Measurements from ENCODE around the gene SLC17A4. TPM values are rescaled to one million over a fixed set of nuclear protein-coding genes. Genes with fewer than 3 reads are reported as not detected.

Gene SLC17A4
- polyA plus RNA-seq, 1 donor from 2014 or later = not detected

DNA sequence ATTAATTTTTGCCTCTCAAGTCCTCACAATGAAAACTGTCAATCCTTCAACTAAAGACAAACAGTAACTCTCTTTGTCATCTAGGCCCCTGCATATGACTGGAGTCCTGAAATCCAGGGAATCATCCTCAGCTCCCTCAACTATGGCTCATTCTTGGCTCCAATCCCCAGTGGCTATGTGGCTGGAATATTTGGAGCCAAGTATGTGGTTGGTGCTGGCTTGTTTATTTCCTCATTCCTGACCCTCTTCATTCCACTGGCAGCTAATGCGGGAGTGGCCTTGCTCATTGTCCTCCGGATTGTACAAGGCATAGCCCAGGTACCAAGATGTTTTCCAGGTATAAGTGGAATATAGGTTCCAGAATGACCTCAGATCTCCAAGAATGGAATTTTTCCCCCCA lies 15.4 kb downstream of the SLC17A4 start:
- Mint-ChIP-seq H3K9me3 (peaks cover 0 to 2% (median 0%) of the 10 kb centered on the region in 3 donors), H3K4me3 (no peak overlapping the region), H3K4me1 (no peaks in the 10 kb centered on the region), H3K27ac (no peak overlapping the region), H3K27me3 (peaks cover 4% of the 10 kb centered on the region), H3K36me3 (no peaks in the 10 kb centered on the region)

DNA sequence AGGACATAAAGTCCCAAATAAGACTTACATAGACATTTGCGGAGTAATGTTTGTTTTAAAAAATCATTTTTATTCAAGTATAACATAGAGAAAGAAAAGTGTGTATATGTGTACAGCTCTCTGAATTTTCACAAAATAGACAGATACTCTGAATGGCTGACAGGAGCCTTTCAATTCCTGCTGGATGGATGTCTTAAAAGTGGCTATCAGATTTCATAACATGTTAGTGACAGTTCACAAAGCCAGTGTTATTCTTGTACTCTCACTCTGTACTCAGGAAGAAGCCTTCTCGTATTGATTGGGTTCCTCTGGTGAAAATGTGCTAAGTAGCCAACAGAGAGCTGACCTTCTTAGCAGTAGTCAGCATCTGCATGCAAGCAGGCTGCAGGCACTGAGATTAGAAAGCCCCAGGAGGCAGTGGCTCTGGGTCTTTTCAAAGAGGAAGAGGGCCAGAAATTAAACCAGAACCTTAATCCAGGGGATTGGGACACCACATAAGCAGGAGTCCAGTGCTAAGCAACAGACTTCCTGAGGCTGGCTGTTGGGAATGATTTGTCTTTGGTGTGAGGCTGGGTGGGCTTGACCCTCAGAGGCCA lies 19.7 kb downstream of the SLC17A4 start:
- no peak overlapping the region for H3K27ac Mint-ChIP-seq
- H3K4me3 Mint-ChIP-seq = no peak overlapping the region
- no peaks in the 10 kb centered on the region for H3K9me3 Mint-ChIP-seq
- H3K27me3 Mint-ChIP-seq = peaks cover 10% of the 10 kb centered on the region
- no peaks in the 10 kb centered on the region for H3K36me3 Mint-ChIP-seq
- no peaks in the 10 kb centered on the region for H3K4me1 Mint-ChIP-seq

DNA sequence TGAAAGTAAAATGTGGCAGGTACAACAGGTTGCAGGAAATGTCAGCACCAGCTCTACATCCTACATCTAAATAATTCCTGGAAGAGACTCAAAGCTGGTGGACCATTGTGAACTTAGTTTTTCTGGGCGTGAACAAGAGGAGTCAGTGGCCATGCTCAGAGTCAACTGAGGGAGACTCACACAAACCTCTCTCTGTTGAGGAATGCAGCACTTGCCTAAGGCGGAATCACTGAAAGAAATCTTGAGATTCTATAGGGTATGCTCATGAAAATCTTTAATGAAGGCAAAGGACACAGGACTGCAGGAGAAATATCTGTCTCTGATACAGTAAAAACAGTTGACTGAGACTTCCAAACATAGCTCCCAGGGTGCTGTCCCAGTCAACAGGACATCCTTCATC lies 22.5 kb downstream of the SLC17A4 start:
- Mint-ChIP-seq H3K27me3 (peaks cover 8% of the 10 kb centered on the region), H3K36me3 (no peaks in the 10 kb centered on the region), H3K4me3 (no peak overlapping the region), H3K27ac (no peak overlapping the region), H3K4me1 (no peaks in the 10 kb centered on the region), H3K9me3 (no peaks in the 10 kb centered on the region)

DNA sequence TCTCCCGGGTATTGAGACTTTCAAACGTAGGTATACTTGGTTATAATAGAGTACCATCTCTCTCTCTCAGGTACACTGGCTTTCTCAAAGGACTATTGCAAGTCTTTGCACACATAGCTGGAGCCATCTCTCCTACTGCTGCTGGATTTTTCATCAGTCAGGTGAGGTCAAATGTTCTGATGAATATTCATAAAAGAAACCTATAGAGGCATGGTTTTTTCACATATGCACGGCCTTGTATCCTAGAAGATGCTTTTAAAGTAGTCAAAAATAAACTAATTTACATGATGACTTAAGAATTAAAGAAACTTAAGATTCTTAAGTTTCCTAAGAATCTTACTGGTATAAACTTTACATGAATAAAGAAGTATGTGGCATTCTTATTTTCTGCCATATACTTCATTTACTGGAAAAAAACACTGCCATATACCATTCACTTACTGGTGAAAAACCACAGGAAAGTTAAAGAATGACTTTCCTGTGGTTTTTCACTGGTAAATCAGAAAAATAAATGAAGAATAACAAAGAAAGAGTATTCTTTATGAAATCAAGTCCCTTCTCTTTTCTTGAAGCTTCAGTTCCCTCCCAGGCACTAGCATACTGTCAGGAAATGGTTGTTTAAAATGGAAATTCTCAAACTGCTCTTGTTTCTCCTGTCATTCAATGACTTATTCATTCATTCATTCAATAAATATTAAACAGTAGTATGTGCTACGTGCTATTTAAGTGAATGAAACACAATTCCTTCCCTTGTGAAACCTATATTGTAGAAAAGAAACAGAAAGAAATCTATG lies 23.5 kb downstream of the SLC17A4 start:
- Mint-ChIP-seq H3K4me3 (no peak overlapping the region), H3K9me3 (no peaks in the 10 kb centered on the region), H3K36me3 (no peaks in the 10 kb centered on the region), H3K27me3 (peaks cover 8% of the 10 kb centered on the region), H3K27ac (no peak overlapping the region), H3K4me1 (no peaks in the 10 kb centered on the region)

DNA sequence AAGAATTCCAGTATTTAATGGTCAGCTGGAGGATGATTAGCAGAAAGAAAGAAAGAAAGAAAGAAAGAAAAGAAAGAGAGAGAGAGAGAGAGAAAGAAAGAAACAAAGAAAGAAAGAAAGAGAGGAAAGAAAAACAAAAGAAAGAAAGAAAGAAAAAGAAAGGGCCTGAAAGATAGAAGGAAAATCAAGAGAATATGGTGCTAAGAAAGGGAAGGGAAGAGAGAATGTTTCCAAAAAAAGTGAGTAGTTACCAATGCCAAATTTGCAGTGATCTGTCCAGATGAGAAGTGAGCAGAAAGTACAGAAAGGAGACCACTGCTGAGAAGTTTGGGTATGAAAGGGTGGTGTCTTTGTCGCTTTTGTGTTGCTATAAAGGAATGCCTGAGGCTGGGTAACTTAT lies 26.6 kb downstream of the SLC17A4 start:
- Mint-ChIP-seq H3K27me3 (peaks cover 4% of the 10 kb centered on the region), H3K4me1 (no peaks in the 10 kb centered on the region), H3K36me3 (no peaks in the 10 kb centered on the region), H3K4me3 (no peak overlapping the region), H3K27ac (no peak overlapping the region), H3K9me3 (no peaks in the 10 kb centered on the region)

DNA sequence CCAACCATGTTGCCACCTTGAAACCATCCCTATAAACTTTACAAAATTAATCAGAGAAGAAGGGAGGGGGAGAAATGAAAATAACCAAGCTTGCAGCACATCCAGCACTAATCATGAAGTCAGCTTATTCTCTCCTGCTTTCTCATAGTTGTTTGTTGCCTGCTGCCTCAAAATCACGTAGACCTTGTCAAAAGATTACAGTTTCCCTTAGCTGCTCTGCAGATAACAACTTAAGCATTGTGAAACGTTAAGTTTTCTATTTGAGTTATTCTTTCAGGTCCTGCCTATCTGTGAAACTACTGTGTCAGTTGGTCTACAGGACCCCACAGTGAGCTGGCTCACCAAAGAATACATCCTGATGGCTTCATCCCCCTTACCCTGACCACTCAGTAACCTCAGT lies 32.9 kb downstream of the SLC17A4 start:
- H3K9me3 Mint-ChIP-seq = no peaks in the 10 kb centered on the region
- H3K27ac Mint-ChIP-seq = no peak overlapping the region
- peaks cover 2% of the 10 kb centered on the region for H3K36me3 Mint-ChIP-seq
- H3K27me3 Mint-ChIP-seq = no peaks in the 10 kb centered on the region
- H3K4me1 Mint-ChIP-seq = peaks cover 0 to 3% (median under 1%) of the 10 kb centered on the region in 3 donors
- no peak overlapping the region for H3K4me3 Mint-ChIP-seq

DNA sequence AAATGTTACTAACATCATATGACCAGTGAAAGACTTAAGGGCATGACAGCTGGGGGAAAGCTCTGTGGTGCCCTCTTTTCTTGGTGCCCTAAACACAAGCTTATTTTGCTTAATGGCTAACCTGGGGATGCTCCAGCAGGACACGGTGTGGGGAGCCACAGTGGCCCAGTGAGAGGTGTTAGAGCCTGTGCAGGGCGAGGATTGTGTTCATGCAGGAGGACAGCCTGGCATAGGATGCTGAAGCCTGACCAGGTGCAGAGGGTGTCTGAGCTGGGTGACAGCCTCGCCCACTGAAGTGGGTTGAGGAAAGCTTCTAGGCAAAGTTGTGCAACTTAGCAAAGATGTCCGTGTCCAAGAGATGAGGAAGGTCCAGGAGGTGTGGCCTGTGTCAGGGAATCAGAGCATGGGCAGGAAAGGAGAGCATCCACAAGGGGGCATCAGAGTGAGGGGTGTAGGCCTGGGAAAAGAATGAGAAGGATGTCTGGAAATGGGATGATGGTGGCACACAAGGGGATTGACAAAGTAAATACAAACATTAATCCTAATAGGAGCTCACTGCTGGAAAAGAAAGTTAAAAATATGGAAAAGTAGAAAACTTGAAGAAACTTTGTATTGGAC lies 33.9 kb downstream of the SLC17A4 start:
- H3K4me1 Mint-ChIP-seq = peaks cover 0 to 3% (median 3%) of the 10 kb centered on the region in 3 donors
- H3K4me3 Mint-ChIP-seq = peak overlapping the region in 1 of 4 donors; percentile 14
- peaks cover 5% of the 10 kb centered on the region for H3K36me3 Mint-ChIP-seq
- H3K27me3 Mint-ChIP-seq = no peaks in the 10 kb centered on the region
- H3K27ac Mint-ChIP-seq = no peak overlapping the region
- no peaks in the 10 kb centered on the region for H3K9me3 Mint-ChIP-seq

DNA sequence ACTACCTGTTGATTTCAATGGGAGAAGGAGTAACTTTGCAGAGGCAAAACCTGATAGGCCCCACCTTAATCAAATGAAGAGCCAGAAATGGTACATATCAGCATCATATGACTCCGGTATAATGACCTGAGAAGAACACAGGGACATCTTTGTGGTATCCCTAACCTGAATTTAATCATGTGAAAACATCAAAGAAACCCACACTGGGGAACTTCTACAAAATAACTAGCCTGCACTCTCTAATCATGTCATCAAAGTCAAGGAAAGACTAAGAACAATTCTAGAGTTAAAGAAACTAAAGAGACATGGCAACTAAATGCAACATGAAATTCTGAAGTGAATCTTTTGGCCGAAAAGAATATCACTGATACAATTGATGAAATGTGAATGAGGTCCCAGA lies 34.9 kb downstream of the SLC17A4 start:
- no peaks in the 10 kb centered on the region for H3K27me3 Mint-ChIP-seq
- peaks cover 0 to 3% (median 3%) of the 10 kb centered on the region in 3 donors for H3K4me1 Mint-ChIP-seq
- H3K27ac Mint-ChIP-seq = no peak overlapping the region
- no peak overlapping the region for H3K4me3 Mint-ChIP-seq
- H3K36me3 Mint-ChIP-seq = peaks cover 5% of the 10 kb centered on the region
- no peaks in the 10 kb centered on the region for H3K9me3 Mint-ChIP-seq

DNA sequence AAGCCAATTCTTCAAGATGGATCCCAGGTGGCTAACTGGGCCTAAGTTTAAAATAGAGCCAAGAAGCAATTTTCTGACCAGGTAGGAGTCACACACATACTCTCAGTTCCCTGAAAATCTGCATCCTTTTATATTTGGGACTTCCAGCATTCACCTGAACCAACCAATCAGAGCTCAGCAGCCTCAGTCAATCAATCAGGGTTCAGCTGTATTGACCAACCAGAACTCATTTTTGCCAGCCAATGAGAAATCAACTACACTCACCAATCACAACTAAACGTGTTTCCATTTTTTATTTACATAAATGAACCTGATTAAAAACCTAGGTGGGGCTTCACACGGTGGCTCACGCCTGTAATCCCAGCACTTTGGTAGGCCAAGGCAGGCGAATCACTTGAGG lies 37.5 kb downstream of the SLC17A4 start:
- Mint-ChIP-seq H3K27ac (no peak overlapping the region), H3K4me1 (peaks cover 0 to 3% (median 3%) of the 10 kb centered on the region in 3 donors), H3K9me3 (no peaks in the 10 kb centered on the region), H3K36me3 (peaks cover 5% of the 10 kb centered on the region), H3K27me3 (no peaks in the 10 kb centered on the region), H3K4me3 (no peak overlapping the region)

DNA sequence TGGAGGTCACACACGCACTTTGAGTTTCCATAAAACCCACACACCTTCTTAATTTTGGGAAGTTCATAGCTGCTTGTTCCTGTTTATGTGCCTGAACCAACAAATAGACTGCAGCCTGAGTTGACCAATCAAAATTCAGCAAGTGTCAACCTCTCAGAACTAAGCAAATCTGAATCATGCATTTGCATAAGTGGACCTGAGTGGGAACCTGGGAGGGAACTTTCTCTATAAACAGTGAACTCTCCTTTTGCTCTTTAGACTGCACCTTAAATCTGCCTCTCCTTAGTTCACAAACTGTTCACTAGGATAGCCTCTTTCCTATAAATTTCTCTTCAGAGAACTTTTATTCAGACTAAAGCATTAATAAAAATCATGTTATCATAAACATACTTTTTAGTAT lies 39.4 kb downstream of the SLC17A4 start:
- no peak overlapping the region for H3K27ac Mint-ChIP-seq
- H3K4me1 Mint-ChIP-seq = peaks cover 0 to 3% (median 0%) of the 10 kb centered on the region in 3 donors
- H3K27me3 Mint-ChIP-seq = peaks cover 5% of the 10 kb centered on the region
- peaks cover 5% of the 10 kb centered on the region for H3K36me3 Mint-ChIP-seq
- no peak overlapping the region for H3K4me3 Mint-ChIP-seq
- no peaks in the 10 kb centered on the region for H3K9me3 Mint-ChIP-seq

DNA sequence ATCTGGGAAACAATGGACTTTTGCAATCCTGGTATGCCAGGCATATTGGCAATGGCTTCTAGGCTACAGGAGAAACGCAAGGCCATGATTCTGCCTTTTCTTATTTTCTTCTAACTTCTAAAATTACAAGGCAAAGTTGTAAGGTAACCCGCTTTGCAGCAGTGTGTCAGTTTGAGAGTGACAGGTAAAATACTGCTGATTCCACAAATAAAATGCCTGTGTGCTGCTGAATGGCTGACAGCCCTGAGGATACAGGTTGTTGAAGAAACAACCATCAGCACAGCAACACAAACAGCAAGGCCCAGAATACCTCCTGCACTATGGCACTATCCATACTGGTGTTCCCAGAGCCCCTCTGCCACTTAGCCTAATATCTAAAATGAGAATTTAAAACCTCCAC lies 40.2 kb downstream of the SLC17A4 start:
- Mint-ChIP-seq H3K36me3 (peaks cover 5% of the 10 kb centered on the region), H3K27ac (no peak overlapping the region), H3K9me3 (no peaks in the 10 kb centered on the region), H3K4me1 (peaks cover 0 to 3% (median 0%) of the 10 kb centered on the region in 3 donors), H3K4me3 (no peak overlapping the region), H3K27me3 (peaks cover 5% of the 10 kb centered on the region)

DNA sequence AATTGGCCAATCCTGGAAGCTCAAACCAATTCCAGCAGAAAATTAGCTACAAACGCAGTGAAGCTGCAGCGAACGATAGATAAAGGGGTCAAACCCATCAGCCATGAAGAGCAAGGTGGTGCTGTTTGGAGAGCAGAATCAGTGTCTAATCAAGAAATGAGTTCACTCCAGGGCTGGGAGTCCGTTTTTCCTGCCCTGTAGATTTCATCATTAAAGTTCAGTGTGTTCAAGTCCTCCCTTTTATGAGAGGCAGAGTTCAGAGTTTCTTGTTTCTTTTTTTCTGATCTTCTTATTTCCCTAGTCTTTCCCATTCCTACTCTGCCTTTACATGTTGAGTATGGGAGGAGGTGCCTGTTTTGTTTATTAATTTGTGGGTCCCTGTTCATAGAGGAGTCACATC lies 46.9 kb downstream of the SLC17A4 start:
- Mint-ChIP-seq H3K4me3 (no peak overlapping the region), H3K9me3 (peaks cover 0 to 5% (median 0%) of the 10 kb centered on the region in 3 donors), H3K27me3 (peaks cover 12% of the 10 kb centered on the region), H3K36me3 (peaks cover 2% of the 10 kb centered on the region), H3K27ac (no peak overlapping the region), H3K4me1 (no peaks in the 10 kb centered on the region)

DNA sequence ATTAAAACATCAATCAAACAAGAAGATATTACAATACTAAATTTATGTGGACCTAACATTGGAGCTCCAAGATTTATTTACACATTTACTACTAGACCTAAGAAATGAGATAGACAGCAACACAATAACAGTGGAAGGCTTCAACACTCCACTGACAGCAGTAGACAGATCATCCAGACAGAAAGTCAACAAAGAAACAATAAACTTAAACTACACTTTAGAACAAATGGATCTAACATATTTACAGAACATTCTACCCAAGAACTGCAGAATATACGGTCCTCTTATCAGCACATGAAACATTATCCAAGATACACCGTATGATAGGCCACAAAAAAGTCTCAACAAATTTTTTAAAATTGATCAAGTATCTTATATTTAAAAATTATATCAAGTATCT lies 50.3 kb downstream of the SLC17A4 start:
- Mint-ChIP-seq H3K4me1 (no peaks in the 10 kb centered on the region), H3K27ac (no peak overlapping the region), H3K27me3 (peaks cover 11% of the 10 kb centered on the region), H3K4me3 (no peak overlapping the region), H3K9me3 (peaks cover 0 to 5% (median 0%) of the 10 kb centered on the region in 3 donors), H3K36me3 (peaks cover 2% of the 10 kb centered on the region)

DNA sequence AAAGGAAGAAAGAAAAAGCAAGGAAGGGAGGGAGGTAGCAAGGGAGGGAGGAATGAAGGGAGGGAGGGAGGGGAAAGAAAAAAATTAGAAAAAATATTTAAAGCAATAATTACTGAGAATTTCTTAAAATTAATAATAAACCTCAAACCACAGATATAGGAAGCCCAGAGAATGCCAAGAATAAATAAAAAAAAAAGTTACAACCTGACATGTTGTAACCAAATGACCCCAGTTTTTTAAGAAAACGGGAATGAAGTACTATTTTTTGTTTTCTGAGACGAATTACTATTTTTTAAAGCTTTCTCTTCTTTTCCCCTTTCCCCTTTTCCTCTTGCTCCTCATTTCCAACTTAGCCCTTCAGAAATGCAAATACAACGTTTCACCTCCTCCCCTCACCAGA lies 60.7 kb downstream of the SLC17A4 start:
- H3K4me3 Mint-ChIP-seq = no peak overlapping the region
- H3K27me3 Mint-ChIP-seq = peaks cover 4% of the 10 kb centered on the region
- peaks cover 0 to 1% (median 0%) of the 10 kb centered on the region in 3 donors for H3K4me1 Mint-ChIP-seq
- peaks cover 0 to 2% (median 2%) of the 10 kb centered on the region in 3 donors for H3K9me3 Mint-ChIP-seq
- peaks cover 1% of the 10 kb centered on the region for H3K36me3 Mint-ChIP-seq
- no peak overlapping the region for H3K27ac Mint-ChIP-seq

DNA sequence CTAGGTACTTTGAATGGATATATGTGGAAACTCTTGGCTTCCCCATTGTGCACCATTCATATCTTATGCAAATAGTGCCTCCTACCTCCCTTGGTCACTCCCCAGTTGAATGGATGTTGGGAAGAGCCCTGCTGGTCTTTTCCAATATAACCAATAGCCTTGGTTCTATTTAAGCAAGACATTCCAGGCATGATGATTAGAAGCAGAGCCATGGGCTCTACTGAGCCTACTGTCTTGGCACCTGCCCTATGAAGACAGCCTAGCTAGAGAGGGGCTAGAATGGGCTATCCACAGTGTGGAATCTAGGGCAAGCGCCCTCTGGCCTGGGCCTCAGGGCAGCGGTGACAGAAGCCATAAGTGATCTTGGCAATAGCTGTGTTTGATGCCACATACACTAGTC lies 61.7 kb downstream of the SLC17A4 start:
- H3K27ac Mint-ChIP-seq = no peak overlapping the region
- H3K27me3 Mint-ChIP-seq = peaks cover 4% of the 10 kb centered on the region
- H3K4me1 Mint-ChIP-seq = peaks cover 0 to 1% (median 0%) of the 10 kb centered on the region in 3 donors
- H3K4me3 Mint-ChIP-seq = no peak overlapping the region
- peaks cover 0 to 2% (median 2%) of the 10 kb centered on the region in 3 donors for H3K9me3 Mint-ChIP-seq
- H3K36me3 Mint-ChIP-seq = peaks cover 1% of the 10 kb centered on the region
